Muscle of arm (tissue), 12 donors: ENCODE data around the gene SEC22A. TPM values are rescaled to one million over a fixed set of nuclear protein-coding genes. Genes with fewer than 3 reads are reported as not detected.

Experiments
- DNase-seq: peaks from one replicate; pipeline ENCODE4 v3.0.0-alpha.2; 2013
- polyA plus RNA-seq, 12 donors: library from polyadenylated mRNA; unstranded; fragments of 120-200 nt; gene quantifications; one replicate each; pipeline ENCODE4 v1.2.1, GENCODE V29; 2013; ENCODE audit not compliant: insufficient read length in 12 of 12

SEC22A gene
- polyA plus RNA-seq, 12 donors = 13.0 to 25.1 (median 18.4) TPM; not detected in 1

DNA sequence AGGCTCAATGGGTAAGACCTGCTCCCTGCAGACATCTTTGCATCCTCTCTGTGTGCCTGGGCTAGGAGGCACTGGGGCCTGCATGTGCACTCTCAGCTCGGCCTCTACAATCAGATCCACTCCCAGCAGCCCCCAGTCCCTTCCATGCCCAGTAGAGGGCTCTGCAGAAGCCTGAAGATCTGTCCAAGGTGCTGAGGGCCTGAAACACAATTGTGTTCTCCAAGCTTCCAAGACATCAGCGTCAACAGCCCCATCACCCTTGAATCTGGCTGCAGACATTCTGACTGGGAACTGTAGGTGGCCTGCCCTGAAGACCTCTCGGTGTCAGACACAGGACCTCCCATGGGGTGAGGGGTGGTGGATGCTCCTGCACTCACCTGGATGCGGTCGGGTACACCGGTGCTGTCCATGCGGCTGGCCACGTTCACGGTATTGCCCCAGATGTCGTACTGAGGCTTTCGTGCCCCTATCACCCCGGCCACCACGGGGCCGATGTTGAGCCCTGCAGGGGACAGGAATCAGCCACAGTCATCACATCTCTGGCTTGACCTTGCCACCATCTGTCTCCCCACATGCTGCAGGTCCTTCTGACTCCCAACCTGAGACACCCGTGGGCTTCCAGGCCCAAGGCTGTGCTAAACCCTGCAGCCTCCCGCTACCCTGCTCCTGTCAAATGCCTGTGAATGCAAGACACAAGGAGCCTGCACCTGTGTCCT is 84.7 kb downstream of the SEC22A start:
- DNase-seq = peak; percentile 44

GRCh38 chr3:123287051-123287961 is 85.6 kb downstream of the SEC22A start:
- DNase-seq = no peak

- DNase-seq = no peak
These were observed 86.2 kb downstream of the SEC22A start for GRCh38 chr3:123287962-123288302.

DNA sequence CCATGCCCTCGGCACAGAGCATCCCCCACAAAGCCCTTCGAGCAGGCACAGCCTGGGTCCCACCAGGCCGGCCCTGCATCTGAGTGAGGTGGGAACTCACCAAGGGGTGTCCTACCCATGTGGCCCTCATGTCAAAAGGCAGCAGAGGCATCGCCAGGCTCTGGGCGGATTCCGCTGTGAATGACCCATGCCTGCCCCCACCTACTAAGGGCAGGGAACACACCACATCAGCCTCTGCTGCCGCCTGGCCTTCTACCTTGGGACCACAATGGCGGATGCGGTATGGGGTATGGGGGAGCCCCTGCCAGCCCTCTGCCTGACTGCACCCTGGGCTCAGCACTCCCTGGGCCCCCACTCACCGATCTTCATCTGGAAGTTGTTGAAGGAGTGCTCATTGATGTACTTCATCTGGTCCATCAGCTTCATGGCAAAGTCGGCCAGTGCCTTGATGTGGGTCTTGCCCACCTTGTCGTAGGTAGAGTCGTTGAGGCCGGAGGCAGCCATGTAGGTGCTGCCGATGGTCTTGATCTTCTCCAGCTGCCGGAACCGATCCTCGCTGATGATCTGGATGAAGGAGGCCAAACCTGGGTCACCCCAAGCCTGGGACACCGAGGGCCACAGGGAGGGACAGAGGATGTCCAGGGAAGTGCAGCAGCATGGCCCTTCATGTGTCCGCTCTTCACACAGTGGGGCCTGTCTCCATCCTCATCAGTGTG is 87.8 kb downstream of the SEC22A start:
- DNase-seq = no peak

DNA sequence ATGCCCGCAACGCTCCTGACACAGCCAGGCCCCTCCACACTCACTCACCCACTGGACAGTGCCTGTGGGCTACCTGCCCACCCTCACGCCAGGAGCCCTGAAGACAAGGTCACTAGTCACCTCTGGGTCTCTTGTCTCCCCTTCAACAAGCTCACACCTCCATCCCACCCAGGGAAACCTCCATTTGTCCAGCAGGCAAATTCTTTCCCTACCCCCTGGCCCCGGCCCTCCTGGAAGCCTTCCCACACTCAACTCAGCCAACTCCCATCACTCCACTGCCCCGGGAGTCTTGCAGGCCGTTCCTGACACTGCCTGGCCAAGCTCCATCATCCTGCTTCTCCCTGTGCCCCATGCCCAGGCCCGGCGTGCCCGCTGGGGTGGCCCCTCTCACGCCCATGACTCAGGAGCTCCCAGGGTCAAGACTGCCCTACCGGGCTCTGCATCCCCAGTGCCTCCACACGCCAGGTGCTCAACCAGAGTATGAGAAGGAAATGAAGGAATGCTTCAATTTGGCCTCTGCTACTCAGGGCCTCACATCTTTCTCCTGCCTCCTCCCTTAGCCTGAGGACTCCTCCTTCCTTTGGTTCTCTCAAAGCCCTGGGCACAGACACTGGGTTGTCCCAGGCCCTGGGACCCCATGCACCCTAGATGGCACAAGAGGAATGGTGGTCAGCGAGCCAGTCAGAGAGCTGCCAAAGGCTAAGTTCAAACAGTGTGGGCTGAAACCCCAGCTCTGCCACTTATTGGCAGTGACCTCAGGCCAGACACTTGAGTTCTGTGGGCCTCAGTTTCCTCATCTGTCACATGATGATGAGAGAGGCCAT is 88.6 kb downstream of the SEC22A start:
- no peak for DNase-seq

DNA sequence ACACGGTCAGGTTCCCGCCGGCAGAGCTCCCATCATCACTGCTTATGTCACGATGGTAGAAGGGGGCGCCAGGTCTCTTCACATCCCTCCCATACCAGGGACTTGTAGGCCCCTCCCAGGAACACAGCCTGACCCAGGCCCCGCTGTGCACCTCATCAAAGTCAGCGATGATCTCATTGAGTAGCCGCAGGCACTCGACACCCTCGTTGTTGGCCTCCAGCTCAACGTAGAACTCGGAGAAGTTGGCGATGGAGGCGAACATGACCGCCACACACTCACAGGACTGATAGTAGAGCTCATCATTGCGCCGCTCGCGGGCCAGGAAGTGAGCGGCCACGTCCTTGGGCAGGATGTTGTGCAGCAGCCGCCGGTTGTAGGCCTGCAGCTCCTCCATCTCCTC is 89.2 kb downstream of the SEC22A start:
- DNase-seq = no peak

DNA sequence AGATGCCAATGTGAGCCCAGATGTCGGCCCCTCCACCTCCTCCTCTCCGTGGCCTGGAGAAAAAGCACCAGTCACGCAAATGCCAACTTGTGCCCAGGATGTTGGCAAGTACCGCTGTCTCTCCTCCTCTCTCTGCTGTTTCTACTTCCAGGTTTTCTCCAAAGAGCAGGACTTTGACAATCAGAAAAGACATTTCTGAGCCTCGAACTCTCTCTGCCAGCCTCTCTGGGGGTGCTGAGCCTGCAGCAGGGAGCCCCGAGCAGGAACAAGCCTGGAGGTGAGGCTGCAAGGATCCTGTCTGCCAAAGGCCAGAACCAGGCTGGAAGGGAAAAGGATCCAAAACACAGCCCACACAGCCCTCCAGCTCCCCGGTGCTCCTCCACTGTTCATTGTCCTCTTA is 89.7 kb downstream of the SEC22A start:
- DNase-seq = no peak

DNA sequence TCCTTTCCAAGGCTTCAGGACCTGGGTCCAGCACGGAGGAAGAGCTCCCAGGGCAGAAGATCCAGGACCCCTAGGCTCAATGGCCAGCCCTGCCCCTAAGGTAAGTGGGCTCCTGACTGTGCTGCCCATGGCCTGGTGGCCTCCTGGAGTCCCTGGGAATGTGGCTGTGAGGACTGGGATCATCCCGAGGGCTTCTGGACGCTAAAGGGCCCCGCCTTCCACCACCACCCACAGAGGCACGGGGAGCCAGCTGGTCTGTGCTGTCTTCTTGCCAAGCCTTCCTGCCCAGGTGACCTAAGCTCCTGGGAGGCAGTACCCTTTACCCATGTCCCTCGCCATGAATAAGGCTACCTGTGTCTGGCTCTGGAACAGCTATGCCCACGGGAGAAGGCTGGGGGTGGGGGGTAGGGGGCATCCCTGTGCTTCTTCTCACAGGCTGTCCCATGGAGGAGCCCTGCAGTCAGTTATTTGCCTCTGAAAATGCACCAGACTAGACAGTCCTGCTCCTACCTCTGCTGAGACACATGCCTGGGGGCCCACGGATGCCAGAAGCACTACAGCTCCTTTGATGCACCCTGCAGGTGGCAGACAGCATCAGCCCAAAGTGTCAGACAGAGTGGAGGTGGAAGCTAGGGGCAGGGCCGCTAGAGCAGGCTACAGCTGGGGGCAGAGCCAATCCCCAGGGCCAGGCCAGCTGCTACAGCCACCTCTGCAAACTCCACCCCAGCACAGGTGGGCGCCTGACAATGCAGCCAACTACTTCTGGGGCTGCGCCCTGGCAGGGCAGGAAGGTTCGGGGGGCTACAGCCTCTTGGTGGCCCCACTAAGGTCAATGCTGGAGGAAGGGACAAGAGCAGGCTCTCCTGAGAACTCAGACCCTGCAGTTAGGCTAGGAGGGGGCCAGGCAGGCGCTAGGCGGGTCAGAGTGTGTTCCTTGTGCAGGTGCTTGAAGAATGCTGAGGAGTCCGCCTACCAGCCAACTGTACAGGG is 90.9 kb downstream of the SEC22A start:
- DNase-seq = no peak

GRCh38 chr3:123294296-123294938 is 92.7 kb downstream of the SEC22A start:
- DNase-seq = no peak

DNA sequence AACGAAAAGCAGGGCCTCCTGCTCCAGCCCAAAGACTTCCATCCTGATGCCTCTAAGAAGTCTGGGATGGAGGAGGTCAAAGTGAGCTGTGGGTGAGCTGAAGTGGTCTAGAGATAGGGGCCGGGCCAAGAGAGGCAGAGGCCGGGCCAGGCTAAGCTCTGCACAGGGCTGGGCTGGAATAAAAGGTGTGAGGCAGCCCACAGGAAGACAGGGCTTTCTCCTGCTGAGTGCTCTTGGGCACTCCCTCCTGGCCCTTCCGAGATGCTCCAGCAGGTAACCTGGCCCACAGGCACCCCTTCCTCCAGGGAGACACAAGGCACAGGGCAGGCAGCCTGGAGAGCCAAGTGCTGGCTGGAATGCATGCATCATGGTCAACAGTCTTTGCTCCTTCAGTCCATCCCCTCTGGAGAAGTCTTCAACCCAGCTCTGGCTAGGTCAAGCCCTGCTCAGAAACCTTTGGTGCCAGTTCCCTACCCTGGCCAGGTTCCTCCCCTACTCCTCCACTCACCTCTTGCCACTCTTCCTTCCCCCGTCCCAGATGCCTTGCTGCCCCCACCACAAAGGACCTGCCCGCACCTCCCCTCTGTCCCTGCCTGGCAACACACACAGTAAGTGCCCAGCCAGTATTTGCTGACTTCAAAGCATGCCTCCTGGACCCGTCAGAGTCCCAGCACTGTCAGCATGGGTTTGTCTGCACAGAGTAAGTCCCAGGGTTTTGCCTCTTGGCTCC is 93.6 kb downstream of the SEC22A start:
- no peak for DNase-seq

DNA sequence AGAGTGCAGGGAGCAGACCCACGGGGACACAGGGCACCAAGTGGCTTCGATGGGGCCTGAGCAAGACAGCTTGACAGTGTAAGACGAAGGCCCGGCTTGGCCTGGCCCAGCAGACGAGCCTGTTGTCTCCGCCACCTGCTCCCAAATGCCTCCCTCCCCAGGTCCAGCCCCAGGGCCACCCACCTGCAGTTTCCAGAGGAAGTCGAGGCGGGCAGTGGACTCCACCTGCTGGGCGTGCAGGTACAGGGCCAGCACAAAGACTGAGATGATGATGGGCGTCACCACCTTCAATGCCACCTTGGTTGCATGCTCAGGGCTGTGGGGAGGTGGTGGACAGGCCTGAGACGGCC is 94.1 kb downstream of the SEC22A start:
- DNase-seq = no peak

- DNase-seq = no peak
These were observed 94.5 kb downstream of the SEC22A start for GRCh38 chr3:123296261-123296660.

GRCh38 chr3:123296836-123297626 is 95.3 kb downstream of the SEC22A start:
- no peak for DNase-seq

DNA sequence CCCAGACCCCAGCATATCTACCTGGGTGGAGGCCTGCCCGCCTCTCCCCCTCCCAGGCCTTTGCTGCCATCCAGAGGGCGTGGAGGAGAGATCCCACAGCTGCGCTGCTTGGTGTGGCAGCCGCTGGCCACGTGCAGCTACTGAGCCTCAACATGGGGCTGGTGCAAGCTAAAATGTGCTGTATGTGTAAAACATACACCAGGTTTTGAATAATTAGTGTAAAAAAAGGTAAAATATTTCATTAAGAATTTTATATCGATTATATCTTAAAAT is 95.8 kb downstream of the SEC22A start:
- DNase-seq = no peak

DNA sequence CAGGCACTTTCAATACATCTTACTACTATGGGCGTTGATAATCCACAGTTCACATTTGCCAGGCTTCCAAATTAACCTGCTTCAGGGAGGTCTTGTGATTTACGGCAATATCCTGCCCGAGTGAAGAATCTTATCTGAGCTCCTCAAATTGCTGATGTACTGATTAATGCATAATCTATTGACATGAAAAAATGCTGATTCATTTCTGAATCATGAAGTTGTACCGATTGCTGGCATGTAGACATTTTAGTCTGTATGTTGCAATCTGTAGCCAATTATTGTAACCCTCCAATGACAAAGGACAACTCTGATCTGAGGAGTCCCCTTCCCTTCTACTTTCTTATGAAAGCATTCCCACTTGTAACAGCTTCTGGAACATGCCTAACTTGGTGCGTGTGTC is 97.2 kb downstream of the SEC22A start:
- no peak for DNase-seq

GRCh38 chr3:123299581-123299980 is 97.8 kb downstream of the SEC22A start:
- no peak for DNase-seq

- no peak for DNase-seq
These were observed 98.3 kb downstream of the SEC22A start for GRCh38 chr3:123300056-123300455.

DNA sequence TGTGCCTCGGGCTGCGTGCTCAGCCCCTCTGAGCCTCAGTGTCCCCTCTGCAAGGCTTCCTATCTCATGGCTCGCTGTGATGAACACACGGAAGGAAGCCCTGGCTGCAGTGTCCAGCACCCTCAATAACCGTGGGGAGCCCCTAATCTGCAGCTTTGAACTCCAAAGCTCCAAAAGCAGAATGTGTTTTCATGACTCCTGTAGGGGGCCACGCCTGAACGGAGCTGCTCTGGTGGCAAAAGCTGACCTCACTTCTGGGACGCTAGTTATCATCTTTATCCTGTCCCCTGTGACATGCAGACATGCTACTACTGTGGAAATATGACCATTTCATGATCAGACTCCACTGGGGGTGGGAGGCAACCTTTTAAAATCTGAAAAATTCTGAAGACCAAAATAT is 98.8 kb downstream of the SEC22A start:
- no peak for DNase-seq
